Measurements from ENCODE around the gene GALNT2. TPM values are rescaled to one million over a fixed set of nuclear protein-coding genes. Genes with fewer than 3 reads are reported as not detected.

GALNT2 gene
- polyA plus RNA-seq, 1 of the 3 experiments (the other 2 are of a cell fraction): 118 TPM

DNA sequence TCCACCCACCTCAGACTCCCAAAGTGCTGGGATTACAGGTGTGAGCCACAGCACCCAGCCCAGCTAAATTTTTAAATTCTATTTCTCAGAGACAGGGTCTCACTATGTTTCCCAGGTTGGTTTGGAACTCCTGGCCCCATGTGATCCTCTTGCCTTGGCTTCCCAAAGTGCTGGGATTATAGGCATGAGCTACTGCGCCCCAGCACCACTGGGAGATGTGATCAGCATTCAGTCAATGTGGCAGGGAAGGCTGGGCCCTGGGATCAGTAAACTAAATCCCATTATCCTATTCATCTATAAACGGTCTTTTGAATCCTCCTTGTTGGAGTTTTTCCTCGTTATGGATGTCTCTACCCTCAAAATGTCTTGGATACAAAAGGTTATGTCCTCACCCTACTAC, 245.6 kb downstream of the GALNT2 start:
- POLR2A ChIA-PET: no interaction called here
- H3K27ac ChIP-seq (ENCODE audit: low read depth in 2 of 2, low read length in 1 of 2): no peak overlapping the region

DNA sequence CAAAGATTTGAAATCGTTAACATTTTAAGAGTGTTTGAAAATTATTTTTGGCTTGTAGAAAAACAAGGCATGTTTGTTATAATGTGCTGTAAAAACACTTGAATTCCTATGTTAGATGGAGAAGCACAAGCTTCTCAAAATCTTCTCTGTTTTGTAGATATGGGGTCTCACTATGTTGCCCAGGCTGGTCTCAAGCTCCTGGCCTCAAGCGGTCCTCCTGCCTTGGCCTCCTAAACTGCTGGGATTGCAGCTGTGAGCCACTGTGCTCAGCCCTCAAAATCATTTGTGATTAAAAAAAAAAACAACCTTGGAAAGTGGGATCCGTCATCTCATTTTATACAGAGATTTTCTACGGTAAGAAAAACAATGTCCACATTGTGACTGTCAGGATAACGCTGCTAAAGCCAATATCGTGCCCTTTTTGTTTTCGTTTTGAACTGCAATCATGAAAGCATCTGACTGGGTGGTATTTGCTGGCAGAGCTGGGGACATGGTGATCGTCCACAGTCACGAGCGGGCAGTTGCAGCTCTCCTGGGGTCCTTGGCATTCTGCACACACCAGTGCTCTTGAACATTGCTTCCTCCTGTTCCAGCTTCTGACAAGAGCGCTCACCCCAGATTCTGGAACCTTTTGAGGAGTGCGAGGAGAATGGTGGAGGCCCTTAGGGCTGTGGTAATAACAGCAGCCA, 246.6 kb downstream of the GALNT2 start:
- H3K27me3 ChIP-seq (ENCODE audit: insufficient read depth): no peaks in the 10 kb centered on the region
- no peak overlapping the region for H2AFZ ChIP-seq (ENCODE audit: low read depth)
- TF ChIP-seq TAF1 (IDR thresholded peaks at IDR 0.05; ENCODE audit: borderline replicate concordance, low read depth, low read length): no peak
- no peak for TF ChIP-seq RAD21 (IDR thresholded peaks at IDR 0.05; ENCODE audit: low read length)
- TF ChIP-seq, protein P1, sequence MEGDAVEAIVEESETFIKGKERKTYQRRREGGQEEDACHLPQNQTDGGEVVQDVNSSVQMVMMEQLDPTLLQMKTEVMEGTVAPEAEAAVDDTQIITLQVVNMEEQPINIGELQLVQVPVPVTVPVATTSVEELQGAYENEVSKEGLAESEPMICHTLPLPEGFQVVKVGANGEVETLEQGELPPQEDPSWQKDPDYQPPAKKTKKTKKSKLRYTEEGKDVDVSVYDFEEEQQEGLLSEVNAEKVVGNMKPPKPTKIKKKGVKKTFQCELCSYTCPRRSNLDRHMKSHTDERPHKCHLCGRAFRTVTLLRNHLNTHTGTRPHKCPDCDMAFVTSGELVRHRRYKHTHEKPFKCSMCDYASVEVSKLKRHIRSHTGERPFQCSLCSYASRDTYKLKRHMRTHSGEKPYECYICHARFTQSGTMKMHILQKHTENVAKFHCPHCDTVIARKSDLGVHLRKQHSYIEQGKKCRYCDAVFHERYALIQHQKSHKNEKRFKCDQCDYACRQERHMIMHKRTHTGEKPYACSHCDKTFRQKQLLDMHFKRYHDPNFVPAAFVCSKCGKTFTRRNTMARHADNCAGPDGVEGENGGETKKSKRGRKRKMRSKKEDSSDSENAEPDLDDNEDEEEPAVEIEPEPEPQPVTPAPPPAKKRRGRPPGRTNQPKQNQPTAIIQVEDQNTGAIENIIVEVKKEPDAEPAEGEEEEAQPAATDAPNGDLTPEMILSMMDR (IDR thresholded peaks at IDR 0.05): no peak
- no peak for TF ChIP-seq SMC3 (IDR thresholded peaks at IDR 0.05; ENCODE audit: low read depth, low read length)
- TF ChIP-seq, protein P2, sequence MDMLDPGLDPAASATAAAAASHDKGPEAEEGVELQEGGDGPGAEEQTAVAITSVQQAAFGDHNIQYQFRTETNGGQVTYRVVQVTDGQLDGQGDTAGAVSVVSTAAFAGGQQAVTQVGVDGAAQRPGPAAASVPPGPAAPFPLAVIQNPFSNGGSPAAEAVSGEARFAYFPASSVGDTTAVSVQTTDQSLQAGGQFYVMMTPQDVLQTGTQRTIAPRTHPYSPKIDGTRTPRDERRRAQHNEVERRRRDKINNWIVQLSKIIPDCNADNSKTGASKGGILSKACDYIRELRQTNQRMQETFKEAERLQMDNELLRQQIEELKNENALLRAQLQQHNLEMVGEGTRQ (IDR thresholded peaks at IDR 0.05; ENCODE audit: borderline replicate concordance, low read depth, low read length): no peak
- TF ChIP-seq, protein P3, sequence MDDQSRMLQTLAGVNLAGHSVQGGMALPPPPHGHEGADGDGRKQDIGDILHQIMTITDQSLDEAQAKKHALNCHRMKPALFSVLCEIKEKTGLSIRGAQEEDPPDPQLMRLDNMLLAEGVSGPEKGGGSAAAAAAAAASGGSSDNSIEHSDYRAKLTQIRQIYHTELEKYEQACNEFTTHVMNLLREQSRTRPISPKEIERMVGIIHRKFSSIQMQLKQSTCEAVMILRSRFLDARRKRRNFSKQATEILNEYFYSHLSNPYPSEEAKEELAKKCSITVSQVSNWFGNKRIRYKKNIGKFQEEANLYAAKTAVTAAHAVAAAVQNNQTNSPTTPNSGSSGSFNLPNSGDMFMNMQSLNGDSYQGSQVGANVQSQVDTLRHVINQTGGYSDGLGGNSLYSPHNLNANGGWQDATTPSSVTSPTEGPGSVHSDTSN (IDR thresholded peaks at IDR 0.05): no peak
- TF ChIP-seq RFX5 (IDR thresholded peaks at IDR 0.05; ENCODE audit: low read length): no peak
- no peak for TF ChIP-seq FOXM1 (IDR thresholded peaks at IDR 0.05; ENCODE audit: low read depth)
- TF ChIP-seq, protein P4, sequence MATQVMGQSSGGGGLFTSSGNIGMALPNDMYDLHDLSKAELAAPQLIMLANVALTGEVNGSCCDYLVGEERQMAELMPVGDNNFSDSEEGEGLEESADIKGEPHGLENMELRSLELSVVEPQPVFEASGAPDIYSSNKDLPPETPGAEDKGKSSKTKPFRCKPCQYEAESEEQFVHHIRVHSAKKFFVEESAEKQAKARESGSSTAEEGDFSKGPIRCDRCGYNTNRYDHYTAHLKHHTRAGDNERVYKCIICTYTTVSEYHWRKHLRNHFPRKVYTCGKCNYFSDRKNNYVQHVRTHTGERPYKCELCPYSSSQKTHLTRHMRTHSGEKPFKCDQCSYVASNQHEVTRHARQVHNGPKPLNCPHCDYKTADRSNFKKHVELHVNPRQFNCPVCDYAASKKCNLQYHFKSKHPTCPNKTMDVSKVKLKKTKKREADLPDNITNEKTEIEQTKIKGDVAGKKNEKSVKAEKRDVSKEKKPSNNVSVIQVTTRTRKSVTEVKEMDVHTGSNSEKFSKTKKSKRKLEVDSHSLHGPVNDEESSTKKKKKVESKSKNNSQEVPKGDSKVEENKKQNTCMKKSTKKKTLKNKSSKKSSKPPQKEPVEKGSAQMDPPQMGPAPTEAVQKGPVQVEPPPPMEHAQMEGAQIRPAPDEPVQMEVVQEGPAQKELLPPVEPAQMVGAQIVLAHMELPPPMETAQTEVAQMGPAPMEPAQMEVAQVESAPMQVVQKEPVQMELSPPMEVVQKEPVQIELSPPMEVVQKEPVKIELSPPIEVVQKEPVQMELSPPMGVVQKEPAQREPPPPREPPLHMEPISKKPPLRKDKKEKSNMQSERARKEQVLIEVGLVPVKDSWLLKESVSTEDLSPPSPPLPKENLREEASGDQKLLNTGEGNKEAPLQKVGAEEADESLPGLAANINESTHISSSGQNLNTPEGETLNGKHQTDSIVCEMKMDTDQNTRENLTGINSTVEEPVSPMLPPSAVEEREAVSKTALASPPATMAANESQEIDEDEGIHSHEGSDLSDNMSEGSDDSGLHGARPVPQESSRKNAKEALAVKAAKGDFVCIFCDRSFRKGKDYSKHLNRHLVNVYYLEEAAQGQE (IDR thresholded peaks at IDR 0.05; ENCODE audit: low read depth, low read length): no peak
- no peak for TF ChIP-seq CHD2 (IDR thresholded peaks at IDR 0.05; ENCODE audit: low read length, partially characterized antibody)
- TF ChIP-seq ELF1 (IDR thresholded peaks at IDR 0.05): no peak
- TF ChIP-seq, protein P5, sequence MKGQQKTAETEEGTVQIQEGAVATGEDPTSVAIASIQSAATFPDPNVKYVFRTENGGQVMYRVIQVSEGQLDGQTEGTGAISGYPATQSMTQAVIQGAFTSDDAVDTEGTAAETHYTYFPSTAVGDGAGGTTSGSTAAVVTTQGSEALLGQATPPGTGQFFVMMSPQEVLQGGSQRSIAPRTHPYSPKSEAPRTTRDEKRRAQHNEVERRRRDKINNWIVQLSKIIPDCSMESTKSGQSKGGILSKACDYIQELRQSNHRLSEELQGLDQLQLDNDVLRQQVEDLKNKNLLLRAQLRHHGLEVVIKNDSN (IDR thresholded peaks at IDR 0.05; ENCODE audit: borderline replicate concordance, low read depth): no peak
- H3K4me2 ChIP-seq: no peak overlapping the region
- no peaks in the 10 kb centered on the region for H3K9me3 ChIP-seq
- H3K4me3 ChIP-seq (ENCODE audit: low read depth in 2 of 2, low read length in 1 of 2): no peak overlapping the region
- H3K4me1 ChIP-seq (ENCODE audit: control insufficient read depth in 1 of 2, insufficient read depth in 2 of 2, low read depth in 1 of 2, low read length in 1 of 2): peaks cover 0 to 10% of the 10 kb centered on the region in 2 experiments; a peak in 1 of 4 replicates
- H3K9me2 ChIP-seq: no peaks in the 10 kb centered on the region
- H4K20me1 ChIP-seq (ENCODE audit: insufficient read depth): no peaks in the 10 kb centered on the region
- no peaks in the 10 kb centered on the region for H3K79me2 ChIP-seq (ENCODE audit: insufficient read depth)
- DNase-seq: no peak
- H3K27ac ChIP-seq (ENCODE audit: low read depth in 2 of 2, low read length in 1 of 2): no peak overlapping the region
- no peaks in the 10 kb centered on the region for H3K36me3 ChIP-seq (replicated peaks in 1 of 2; ENCODE audit: control insufficient read depth in 1 of 2, insufficient read depth in 2 of 2, low read length in 1 of 2)
- H3K9ac ChIP-seq: no peak overlapping the region
- H3F3A ChIP-seq (replicated peaks; ENCODE audit: insufficient read depth): no peaks in the 10 kb centered on the region
- 54% methylated on average over 12 of the region's 12 CpGs for WGBS (ENCODE audit: low lambda C conversion rate)
- POLR2A ChIA-PET: no interaction called here
- CTCF ChIA-PET: interaction anchor here (0.9 to 1.7 kb wide), 4 partner anchors 39 to 653 kb away, joined by 3 to 4 read pairs (median 4); no protein-coding TSS in a partner anchor

More for the DNA sequence above, 245.6 kb downstream of the GALNT2 start:
- TF ChIP-seq ELF1 (IDR thresholded peaks at IDR 0.05): no peak
- TF ChIP-seq, protein P3 (IDR thresholded peaks at IDR 0.05): no peak
- H3K9me3 ChIP-seq: no peaks in the 10 kb centered on the region
- no peak overlapping the region for H3K4me3 ChIP-seq (ENCODE audit: low read depth in 2 of 2, low read length in 1 of 2)
- H2AFZ ChIP-seq (ENCODE audit: low read depth): no peak overlapping the region
- no peak overlapping the region for H3K9ac ChIP-seq
- WGBS (ENCODE audit: low lambda C conversion rate): 11% methylated on average over 2 of the region's 3 CpGs
- no peak overlapping the region for H3K4me2 ChIP-seq
- CTCF ChIA-PET: interaction anchor here (1.1 to 1.9 kb wide), 2 partner anchors 651 to 654 kb away, joined by 3 to 11 read pairs; no protein-coding TSS in a partner anchor
- no peaks in the 10 kb centered on the region for H3K36me3 ChIP-seq (replicated peaks in 1 of 2; ENCODE audit: control insufficient read depth in 1 of 2, insufficient read depth in 2 of 2, low read length in 1 of 2)
- H3F3A ChIP-seq (replicated peaks; ENCODE audit: insufficient read depth): no peaks in the 10 kb centered on the region
- peaks cover 0 to 8% of the 10 kb centered on the region in 2 experiments; a peak in 2 of 4 replicates for H3K4me1 ChIP-seq (ENCODE audit: control insufficient read depth in 1 of 2, insufficient read depth in 2 of 2, low read depth in 1 of 2, low read length in 1 of 2)
- no peaks in the 10 kb centered on the region for H3K27me3 ChIP-seq (ENCODE audit: insufficient read depth)
- H3K9me2 ChIP-seq: no peaks in the 10 kb centered on the region
- H4K20me1 ChIP-seq (ENCODE audit: insufficient read depth): no peaks in the 10 kb centered on the region
- DNase-seq: no peak
- no peaks in the 10 kb centered on the region for H3K79me2 ChIP-seq (ENCODE audit: insufficient read depth)
